Mucosa of gallbladder (tissue), 1 donor: ENCODE measurements around the gene SLC25A38. TPM values are rescaled to one million over a fixed set of nuclear protein-coding genes. Genes with fewer than 3 reads are reported as not detected.

Experiments
- DNase-seq: peaks from one replicate; pipeline ENCODE4 v3.0.0-alpha.2; 2020; ENCODE audit warnings: low spot score
- total RNA-seq: library from RNA; stranded (reverse); gene quantifications from one replicate; pipeline ENCODE4 v1.2.1, GENCODE V29; 2021
- donor health status: DM: no; HTN: no; CAD: no.

The SLC25A38 gene
- total RNA-seq, 1 donor from 2014 or later, result 42.9 TPM

DNA sequence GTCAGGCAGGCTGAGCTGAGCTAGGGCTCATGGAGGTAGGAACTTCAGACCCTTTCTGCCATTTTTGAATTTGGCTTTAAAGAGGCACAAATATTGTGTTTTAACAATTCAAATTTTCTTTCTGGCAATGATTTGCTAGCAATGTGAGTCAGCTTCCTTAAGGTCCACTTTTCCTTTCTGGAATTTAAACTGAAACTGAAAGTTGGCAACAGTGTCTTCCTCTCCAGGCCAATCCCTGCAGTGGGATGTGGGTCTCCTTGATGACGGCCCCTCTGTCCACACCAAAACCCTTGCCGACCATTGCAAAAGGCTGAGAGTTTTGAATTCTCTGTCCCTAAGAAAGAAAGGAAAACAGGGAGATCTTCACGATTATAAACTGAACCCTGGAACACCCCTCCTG is 50.5 kb downstream of the SLC25A38 start:
- no peak for DNase-seq

GRCh38 chr3:39434574-39434973 is 51.4 kb downstream of the SLC25A38 start:
- DNase-seq, result no peak

DNA sequence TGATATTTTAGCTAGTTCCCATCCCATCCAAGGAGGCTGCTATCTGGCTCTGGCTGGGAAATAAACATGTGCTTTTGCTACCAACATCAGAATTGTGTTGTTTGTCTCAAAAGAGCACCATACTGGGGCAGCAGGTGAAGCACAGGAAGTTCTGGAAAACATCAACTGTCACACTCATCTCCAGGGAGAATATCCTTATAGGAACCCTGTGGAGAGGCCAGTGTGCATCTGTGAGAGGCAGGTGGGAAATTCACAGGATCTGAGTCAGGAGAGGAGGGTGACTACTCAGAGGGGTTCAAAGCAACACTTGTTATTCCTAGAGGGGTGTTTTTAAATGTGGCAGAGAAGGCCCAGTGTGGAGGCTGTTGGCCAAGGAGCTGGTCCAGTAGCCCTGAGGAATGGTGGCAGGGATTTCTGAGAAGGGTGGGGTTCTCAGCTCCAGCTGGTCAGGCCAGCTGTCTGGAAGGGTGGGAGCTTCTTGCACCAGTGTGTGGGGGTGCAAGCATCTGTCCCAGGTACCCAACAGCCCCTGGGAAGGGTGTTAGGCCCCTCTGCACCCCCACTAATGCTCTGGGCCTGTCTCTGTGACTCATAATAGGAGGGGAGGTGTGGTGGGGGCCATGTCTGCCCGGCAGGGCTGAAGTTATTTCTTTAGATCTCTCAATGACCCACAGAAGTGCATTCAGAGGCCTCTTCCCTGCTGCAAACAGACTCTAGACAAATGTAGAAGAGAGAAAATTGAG is 52.0 kb downstream of the SLC25A38 start:
- no peak for DNase-seq

DNA sequence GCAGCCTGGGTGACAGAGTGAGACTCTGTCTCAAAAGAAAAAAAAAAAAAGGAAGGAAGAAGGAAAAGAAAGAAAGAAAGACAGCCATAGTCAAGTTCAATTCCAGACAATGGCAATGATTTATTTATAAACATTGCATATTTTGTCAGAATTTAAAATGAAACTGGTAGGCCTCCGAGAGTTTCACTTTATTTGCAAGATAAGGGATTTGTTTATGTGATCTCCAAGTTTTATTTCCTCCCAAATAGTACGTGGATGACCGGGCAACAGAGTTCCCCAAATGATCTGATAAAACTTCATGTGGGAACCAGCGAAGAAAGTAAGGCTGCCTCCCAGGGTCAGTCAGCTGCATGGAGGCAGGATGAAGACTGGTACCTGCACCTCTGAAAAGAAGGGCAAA is 55.7 kb downstream of the SLC25A38 start:
- no peak for DNase-seq

- no peak for DNase-seq
These were observed 57.1 kb downstream of the SLC25A38 start for GRCh38 chr3:39440316-39440715.

- DNase-seq, result no peak
These were observed 60.4 kb downstream of the SLC25A38 start for GRCh38 chr3:39443530-39443929.

GRCh38 chr3:39445927-39446326 is 62.8 kb downstream of the SLC25A38 start:
- no peak for DNase-seq

- no peak for DNase-seq
These were observed 63.3 kb downstream of the SLC25A38 start for GRCh38 chr3:39446444-39446843.

Other genes with a start within 250 kb of the SLC25A38 start
- gene CSRNP1, start 229.8 kb upstream of the SLC25A38 start, total RNA-seq, result 21.7 TPM
- gene XIRP1, start 190.8 kb upstream of the SLC25A38 start, total RNA-seq, result 0.09 TPM
- gene CX3CR1, start 103.3 kb upstream of the SLC25A38 start, total RNA-seq, result 22.6 TPM
- gene CCR8, start 53.7 kb upstream of the SLC25A38 start, total RNA-seq, result not detected
- gene RPSA, start 23.4 kb downstream of the SLC25A38 start, total RNA-seq, result 518 TPM
- gene MOBP, start 84.3 kb downstream of the SLC25A38 start, total RNA-seq, result 0.14 TPM